Pulmonary artery endothelial cell (primary cell): ENCODE measurements around the gene ASB2. TPM values are rescaled to one million over a fixed set of nuclear protein-coding genes. Genes with fewer than 3 reads are reported as not detected.

Source experiments
- DNase-seq: peaks from one replicate; pipeline ENCODE4 v3.0.0-alpha.2; 2011; ENCODE audit warnings: low read depth, low spot score
- total RNA-seq: library from RNA; depleted of rRNA; stranded (reverse); fragments of >200 nt; gene quantifications from 2 replicates; pipeline ENCODE4 v1.2.3, GENCODE V29; 2014

The ASB2 gene
- total RNA-seq, 1 donor from 2014 or later = not detected

DNA sequence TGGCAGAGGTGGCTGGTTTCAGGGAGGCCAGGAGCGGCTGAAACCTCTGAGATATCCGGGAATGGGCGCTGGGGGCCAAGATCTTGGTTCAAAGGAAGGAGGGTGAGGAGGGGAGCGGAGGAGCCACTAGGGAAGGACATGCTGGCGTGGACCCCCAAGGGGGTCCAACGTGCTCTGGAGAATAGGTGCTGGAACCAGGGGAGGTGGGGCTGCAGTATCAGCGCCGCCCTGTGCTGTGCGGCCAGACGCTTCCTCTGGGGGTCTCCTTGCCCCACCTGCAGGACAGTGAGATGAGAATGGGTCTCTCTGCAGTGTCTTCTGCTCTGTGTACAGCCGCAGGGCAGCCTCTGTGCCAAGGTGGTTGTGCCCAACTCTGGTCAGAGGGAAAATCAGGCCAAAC is 46.7 kb downstream of the ASB2 start:
- no peak for DNase-seq

DNA sequence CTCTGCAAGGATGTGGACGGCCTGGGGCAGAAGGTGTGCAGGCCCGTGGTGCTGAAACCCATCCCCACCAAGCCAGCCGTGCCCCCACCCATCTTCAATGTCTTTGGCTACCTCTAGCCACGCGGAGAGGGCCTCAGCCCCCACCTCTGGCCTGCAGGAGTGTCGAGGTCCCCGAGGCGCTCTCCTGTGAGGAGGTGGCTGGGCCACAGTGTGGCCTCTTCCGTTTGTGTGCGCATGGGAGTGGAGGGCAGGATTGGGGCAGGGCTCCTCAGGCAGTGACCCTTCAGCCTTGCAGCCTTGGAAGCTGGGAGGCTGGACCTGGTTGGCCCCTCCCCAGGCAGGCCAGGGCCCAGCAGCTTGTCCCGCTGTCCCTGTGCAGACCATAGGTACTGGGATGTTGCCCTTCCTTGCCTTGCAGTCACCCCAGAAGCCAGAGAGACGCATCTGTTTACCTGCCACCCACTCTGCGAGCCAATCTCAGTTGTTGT is 47.3 kb downstream of the ASB2 start:
- DNase-seq = no peak

DNA sequence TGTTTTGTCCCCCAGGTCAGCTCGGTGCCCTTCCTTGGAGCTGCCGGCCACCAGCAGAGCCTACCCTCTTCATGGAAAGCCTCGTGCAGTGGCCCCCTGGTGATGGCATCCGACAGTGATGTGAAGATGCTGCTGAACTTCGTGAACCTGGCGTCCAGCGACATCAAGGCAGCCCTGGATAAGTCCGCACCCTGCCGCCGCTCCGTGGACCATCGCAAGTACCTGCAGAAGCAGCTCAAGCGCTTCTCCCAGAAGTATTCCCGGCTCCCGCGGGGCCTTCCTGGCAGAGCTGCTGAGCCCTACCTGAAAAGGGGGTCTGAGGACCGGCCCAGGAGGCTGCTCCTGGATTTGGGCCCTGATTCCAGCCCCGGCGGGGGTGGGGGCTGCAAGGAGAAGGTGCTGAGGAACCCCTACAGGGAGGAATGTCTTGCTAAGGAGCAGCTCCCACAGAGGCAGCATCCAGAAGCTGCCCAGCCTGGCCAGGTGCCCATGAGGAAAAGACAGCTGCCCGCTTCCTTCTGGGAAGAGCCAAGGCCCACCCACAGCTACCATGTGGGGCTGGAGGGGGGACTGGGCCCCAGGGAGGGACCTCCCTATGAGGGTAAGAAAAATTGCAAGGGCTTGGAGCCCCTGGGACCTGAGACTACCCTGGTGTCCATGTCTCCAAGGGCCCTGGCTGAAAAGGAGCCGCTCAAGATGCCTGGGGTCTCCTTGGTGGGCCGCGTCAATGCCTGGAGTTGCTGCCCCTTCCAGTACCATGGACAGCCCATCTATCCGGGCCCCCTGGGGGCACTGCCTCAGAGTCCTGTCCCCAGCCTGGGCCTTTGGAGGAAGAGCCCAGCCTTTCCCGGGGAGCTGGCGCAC is 48.0 kb downstream of the ASB2 start:
- DNase-seq = no peak

DNA sequence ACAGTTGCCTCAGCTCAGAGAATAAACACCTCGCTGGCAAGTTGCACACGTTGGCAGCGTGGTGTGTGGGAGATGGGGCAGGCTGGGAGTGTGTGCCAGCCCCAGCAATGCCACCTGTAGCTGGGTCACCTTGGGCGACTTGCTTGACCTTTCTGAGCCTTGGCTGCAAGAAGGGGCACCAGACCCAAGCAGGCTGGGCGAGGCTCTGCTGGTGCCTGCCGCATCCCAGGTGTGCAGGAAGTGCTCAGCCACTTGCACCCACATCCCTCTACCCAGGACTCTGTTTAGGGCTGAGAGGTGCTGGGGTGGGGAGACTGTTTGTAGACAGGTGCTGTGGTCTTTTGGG is 48.6 kb downstream of the ASB2 start:
- DNase-seq = no peak

DNA sequence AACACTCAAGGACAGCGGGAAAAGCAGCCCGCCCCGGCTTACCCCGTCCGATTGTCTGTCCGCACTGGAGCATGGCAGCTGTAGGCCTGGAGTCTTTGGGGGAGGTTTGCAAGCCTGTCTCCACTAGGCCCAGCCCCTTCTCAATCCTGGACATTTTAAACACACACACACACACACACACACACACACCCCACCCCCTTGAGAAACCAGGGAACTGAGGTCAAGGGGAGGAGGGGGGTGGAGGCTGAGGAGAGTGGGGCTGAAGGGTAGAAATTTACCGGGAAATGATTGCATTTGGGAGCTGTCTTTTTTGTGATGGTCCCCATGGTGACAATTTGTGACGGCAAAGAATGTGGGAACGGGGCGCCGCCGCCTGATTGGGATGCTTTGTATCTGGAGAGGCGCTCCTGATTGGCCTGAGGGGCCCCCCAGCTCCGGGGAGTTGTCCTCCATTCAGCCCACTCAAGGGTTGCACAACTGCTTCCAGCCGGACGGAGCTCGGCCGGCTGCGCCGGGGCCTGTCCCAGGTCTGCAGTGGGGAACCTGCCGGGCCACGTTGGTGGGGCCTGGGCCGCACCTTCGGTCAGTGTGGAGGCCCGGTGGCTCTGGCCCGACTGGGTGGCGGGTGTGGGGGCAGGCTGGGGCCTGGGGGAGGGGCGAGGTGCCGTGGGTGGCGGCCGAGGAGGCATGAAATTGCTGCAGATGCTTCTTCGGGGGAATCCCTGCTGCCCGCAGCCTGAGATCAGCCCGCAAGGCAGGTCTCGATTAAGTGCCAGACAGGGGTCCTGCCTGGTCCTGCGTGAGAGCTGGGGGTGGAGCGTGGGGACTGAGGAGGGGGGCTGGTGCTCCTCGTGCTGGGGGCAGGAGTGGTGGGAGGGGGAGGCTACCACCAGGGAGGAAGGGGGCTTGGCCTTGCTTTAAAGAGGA is 49.2 kb downstream of the ASB2 start, which contains the start of gene FAM181A:
Gene FAM181A (plus strand): TSS at position 472 of the 927 bp plus-strand sequence. CDS start 942 bp downstream, outside the sequence.
- DNase-seq = no peak

DNA sequence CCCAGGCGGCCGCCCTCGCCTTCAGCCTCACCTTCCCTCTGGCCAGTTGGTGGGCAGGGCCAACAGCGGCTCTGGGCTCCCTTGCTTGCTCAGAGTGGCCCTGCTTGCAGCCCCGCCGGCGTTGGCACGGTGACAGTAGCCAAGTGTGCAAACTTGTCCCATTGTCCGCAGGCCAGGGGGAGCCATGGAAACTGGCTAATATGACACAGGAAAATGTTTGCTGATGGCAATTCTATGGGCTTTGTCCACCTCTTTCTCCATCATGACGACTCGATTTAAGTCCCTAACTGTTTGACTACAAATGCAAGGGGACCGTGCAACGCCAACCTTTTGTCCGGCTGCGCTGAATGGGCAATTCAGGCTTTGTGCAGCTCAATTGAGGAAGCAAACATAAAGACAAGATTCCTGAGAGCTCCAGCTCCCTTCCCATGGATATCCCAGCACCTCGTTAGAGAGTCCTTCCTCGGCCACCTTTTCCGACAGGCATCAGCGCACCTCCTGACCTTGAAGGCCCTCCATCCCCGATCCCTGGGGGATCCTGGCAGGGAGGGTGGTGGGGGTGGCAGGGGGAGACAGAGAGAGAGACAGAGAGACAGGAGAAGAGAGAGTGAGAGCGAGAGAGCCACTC is 50.0 kb downstream of the ASB2 start:
- no peak for DNase-seq

DNA sequence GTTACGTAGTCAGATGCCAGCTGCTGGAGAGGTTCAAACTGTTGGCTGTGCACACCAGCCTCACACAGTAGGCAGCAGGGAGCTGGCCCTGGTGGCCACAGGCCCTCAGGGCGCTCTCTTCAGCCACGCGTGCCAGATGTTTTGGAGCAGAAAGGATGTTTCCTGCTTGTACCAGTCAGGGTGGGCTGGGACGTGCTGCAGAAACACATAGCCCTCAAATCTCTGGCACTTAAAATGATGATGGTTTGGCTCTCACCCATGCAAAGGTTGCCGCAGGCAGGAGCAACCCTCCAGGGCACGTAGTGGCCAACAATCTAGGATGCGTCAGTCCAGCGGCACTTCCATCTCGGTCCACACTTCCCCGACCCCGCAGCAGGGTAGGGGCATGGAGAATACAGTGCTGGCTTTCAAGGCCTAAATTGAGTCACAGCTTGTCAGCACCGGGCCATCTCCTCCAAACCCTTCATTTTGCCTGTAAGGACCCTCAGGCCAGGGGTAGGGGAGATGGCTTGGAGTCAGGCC is 50.9 kb downstream of the ASB2 start:
- no peak for DNase-seq

DNA sequence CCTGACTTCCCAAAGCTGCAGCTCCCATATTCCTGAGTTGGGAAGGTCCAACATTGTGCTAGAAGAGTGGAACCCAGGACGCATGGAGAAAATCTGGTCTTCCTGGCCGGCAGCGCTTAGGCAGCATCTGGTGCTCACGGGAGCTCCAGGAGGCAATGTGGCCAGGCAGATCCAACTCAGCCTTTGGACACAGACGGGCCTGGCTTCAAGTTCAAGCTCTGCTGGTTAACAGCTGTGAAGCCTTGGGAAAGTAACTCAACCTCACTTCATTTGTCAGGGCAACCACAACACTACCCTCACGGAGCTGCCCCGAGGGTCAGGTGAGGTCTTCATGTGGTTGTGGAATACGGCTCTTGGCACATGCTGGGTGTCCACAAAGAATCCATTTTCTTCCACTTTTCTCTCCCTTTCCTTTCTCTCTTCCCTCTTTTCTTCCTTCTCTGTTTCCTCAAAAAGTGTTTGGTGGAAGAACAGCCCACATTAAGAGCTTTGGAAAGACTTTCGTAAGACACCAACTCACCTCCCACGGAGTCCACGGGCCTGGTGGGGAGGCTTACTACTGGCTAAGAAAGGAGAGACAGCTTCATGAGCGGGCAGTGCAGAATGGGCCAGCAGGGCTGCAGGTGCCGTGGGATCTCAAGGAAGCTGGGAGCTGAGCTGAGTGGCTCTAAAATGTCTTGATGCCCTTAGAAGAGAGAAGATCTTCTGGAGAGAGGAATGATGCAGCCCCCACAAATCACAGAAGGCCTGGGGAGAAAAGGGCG is 51.6 kb downstream of the ASB2 start:
- DNase-seq = no peak

DNA sequence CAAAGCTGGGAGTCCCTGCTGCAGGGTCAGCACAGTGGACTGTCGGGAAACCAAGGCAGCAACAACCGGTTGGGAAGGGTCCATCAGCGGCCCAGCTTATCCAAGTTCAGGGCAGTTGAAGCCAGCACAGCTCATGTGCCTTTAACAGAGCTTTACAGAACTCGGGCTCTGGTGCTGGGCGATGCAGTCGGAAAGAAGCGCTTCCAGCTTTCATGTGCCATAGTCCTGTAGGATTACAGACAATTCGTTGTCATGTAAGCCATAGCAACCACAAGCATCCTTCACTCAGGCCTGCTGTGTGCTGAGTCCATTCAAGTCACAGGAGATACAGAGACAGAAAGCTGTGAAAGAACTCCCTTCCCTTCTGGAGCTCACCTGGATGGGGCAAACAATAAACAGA is 52.7 kb downstream of the ASB2 start:
- no peak for DNase-seq

DNA sequence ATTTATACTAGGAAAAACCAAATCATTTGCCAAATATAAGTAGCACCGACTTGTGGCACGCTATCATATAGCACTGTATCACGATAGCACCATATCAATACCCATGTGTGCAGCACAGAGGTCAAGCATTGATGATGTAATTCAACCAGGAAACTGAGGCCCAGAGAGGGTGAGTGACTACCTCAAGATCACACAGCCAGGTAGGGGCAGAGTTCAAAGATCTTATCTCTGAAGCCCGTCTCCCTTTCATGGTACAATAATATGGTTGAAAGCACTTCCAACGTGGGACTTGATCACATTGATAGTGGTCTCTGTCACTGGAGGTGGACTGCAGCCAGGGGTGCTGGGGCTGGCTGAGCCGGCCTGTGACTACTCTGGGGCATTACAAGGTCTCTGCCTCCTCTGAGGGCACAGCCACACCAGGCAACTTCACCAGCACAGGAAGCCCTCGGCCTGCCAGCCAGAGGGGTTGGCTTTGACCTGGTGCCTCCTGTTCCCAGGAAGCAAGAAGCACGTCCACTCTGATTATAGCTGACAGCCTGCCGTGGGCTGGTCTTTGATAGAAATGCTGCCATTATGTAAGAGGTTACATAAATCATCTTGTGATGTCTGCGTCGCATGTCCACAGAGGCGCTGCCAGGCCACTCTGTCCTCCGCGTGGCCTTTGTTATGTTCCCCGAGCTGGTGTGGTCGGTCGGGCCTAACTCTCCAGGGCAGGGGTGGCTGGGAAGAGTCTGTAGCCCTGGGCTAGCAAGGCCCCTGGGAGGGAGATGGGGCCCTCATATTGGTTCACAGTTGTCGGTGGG is 55.2 kb downstream of the ASB2 start:
- DNase-seq = no peak

DNA sequence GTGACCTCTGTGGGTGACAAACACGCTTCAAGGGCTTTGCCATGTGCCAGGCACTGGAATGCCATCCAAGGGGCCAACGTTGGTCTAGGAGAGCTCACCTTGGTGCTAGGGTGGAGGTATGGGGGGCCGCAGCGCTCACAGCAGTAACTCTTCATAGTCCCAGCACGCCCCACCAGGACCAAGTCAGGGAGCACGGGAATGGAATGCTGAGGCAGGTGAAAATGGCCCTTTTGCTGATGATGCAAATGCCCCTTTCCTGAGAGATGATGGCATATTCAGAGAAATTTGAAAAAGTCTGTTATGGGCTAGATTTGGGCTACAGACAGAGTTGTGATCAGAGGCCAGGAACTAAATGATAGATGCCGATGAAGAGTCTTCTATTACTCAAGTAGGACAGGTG is 59.2 kb downstream of the ASB2 start:
- DNase-seq = no peak

DNA sequence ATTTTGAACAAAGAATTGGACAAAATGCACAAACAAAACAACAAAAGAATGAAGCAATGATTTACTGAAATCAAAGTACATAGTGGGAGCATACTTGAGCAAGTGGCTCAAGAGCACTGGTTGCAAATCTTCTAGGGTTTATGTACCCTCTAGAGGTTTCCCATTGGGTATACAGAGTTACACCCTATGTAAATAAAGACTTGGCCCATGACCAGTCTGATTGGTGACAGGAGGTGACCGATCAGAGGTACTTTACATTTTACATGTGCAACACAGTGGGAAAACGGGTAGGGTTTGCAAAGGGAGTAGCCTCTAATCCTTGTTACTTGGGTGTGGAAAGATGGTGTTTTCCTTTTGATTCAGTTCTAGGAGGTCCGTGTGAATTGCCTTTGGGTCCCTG is 59.9 kb downstream of the ASB2 start:
- no peak for DNase-seq

DNA sequence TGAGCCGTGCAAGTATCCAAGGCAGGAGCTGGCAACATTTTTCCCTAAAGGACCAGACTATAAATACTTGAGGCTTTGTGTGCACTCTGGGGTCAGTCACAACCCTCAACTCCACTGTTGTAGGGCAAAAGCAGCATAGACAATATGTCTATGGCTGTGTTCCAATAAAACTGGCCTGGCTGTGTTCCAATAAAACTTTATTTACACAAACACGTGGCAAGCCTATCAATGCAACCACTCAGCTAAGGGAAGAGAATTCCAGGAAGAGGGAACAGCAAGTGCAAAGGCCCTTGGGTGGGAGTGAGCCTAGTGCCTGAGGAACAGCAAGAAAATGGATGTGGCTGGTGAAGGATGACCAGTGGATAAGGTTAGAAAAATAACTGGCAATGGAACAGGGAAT is 60.6 kb downstream of the ASB2 start:
- no peak for DNase-seq

DNA sequence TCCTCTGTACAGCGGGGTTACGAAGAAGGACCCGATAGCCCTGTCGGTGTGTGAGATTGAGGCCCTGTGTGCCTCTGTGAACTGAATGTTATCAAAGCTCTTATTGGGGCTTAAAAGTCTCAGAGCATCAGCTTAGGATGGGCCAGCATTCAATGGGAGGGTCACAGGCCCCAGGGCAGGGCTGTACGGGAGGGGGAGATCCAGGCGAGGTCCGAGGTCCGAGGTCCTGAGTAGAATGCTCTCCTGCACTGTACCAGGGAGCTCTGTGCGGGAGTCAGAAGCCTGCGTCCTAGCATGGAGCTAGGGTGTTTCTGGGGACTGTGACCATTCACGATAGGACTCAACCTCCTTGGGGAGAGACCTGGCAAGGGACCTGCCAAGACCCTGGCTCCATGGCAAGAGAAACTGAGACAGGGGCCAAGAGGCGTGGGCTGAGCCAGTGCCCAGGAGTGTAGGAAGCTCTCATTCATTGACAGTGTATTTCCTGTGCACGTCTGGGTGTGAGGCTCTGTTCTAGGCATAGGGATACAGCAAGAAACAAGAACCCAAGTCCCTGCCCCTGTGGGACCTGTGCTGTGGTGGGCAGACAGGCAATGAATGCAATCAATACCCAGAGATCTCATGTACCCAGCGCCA is 61.2 kb downstream of the ASB2 start:
- no peak for DNase-seq

DNA sequence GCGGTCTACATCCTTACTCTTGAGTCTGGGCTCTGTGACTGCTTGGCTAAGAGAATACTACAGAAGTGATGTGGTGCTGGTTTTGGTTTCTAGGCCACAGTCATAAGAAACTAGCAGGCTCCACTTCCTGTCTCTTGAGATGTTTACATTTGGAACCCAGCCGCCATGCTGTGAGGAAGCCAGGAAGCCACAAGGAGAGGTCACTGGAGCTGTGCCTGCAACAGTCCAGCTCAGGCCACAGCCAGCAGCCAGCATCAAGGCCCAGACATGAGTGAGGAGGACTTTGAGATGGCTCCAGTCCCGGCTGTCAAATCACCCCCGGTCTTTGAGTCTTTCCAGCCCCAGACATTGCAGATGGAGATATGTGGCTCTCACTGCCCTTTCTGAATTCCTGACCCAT is 62.1 kb downstream of the ASB2 start:
- no peak for DNase-seq

DNA sequence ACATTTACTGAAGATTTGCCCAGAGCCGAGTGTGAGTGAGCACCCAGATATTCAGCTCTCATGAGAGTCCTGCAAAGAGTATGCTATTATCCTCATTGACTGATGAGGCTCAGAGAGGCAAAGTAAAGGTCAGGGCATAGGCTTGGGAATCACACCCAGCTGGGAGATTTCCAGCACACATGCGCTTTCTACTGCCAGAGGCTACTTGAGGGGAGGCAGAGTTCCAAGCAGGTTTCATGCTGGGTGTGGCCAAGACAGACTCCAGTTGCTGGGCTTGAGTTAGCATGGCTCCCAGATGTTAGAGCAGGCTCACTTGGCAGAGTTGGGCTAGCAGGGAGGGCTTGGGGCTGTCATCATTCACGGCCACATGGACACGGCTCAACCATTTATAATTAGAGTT is 63.6 kb downstream of the ASB2 start:
- DNase-seq = no peak

DNA sequence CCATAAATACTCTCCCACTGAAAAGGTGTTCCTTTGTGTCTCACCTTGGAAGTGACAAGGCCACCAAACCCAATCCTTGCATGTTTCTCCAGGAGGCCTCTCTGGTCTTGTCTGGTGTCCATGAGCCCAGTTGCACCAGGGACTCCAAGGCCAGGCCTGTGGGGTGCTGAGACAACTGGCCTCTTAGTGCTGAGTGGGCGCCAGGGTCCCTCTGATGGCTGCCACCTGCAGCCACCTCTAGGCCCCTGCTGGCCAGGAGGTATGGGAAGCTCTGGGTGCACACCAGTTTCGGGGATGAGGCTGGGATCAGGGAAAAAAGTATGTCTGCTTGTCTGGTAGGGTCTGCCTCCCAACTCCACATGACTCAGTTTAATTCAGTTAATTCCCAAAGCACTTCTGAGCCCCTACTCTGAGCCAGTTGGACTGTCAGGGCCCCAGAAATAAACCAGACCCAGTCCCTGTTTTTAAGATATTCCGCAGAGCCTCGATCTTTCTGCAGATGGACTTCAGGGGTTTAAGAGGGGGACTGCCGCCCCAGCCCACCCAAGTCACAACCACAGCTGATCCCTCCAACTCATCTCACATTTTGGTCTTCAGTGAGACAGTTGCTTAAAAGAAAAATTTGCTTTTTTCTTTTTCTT is 64.3 kb downstream of the ASB2 start:
- DNase-seq = no peak

DNA sequence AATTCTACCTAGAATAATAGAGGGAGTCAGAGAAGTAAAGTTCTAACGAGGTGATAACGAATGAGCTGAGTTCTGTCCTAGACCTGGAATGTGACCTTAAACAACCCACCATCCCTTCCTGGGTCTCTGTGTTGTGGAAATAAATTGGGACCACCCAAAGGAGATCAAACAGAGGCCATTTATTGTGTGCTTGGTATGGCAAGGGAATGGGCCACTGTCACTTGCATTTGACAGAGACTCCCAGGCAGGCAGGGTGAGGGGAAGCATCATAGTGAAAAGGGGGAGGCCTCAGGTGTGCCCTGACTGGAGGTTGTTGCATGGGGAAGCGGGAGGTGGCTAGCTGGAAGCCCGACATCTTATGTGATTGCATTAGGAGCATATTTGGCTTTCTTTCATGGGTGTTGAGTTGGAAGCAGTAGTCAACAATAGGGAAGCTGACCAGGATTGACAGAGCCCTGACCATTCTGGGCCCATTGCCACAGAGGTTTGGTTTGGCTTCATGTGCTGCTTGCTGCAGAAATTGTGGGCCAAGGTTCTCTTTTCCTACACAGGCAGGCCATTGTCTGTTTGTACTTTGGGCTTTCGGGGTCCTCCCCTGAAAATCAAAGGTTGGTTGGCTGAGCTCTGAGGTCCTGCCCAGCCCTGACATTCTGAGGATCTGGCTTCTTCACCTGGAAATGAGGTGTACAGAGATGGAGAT is 66.8 kb downstream of the ASB2 start:
- DNase-seq = no peak
